Occipital lobe (tissue), 2 donors: ENCODE results near the gene CRYBA2. TPM values are rescaled to one million over a fixed set of nuclear protein-coding genes. Genes with fewer than 3 reads are reported as not detected.

Experiments used
- DNase-seq: peaks from one replicate; lab custom pipeline; 2025; lab: John Stamatoyannopoulos, UW
- total RNA-seq: library from RNA; depleted of rRNA; stranded (reverse); fragments of >200 nt; gene quantifications from one replicate; pipeline ENCODE4 v1.2.3, GENCODE V29; 2014

Gene CRYBA2
- total RNA-seq, 1 donor from 2014 or later, result not detected

DNA sequence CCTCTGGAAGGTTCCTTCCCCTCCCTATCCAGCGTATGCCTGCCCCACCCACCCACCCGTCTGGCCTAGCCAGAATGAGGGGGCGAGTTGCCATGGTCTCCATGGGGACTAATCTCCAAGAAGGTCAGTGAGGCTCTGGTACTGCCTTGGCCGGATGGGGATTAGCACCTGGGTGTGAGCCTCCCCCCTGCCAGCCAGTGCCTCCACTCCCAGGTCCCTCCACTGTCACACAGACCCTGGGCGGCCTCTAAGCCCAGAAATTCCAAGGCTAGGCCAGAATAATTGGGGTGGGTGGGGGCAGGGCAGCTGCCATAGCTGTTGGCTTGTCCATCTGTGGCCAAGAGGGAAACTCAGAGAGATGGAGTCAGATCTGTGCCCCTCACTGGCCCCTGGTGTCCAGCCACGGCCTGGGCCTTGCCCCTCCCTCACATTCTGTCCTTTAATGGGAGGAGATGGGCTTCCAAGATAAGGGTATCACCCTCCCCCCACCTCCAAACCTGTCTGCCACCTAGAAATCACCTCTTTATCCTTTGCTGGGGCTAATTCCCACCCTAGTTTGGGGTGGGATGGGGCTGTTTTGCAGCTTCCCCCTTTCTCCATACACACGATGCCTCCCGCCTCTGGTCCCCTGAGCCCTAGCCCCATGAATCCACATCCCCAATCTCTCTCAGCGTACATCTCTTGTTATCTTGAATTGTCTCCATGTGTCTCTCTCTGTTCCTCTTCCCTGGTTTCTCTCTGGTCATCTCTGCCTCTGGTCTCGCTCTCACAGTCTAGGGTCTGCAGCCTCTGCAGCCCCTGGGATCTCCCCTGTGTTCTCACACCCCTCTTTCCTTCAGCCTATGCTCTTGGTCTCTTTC lies 6.0 kb upstream of the CRYBA2 start:
- no peak for DNase-seq

- DNase-seq, result no peak
These were observed 5.3 kb upstream of the CRYBA2 start for GRCh38 chr2:218998414-218999002.

DNA sequence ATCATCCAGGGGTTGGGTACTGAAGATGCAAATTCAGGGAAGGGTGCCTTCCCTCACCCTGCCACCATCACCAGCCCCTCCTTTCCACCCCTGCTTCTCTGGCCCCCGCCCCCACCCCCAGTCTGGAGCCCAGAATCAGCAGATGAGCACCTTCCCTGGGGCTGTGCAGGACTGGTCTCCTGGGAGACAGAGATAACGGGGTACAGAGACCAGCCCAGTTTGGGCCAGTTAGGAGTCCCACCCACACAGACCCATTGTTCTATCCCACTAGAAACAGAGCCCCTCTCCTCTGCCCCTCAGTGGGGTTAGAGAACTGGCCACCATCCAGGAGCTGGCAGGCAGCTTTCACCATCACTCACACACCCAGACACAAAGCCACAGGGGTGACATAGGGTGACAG lies 4.5 kb upstream of the CRYBA2 start:
- no peak for DNase-seq

GRCh38 chr2:218996937-218997336 lies 3.7 kb upstream of the CRYBA2 start:
- no peak for DNase-seq

DNA sequence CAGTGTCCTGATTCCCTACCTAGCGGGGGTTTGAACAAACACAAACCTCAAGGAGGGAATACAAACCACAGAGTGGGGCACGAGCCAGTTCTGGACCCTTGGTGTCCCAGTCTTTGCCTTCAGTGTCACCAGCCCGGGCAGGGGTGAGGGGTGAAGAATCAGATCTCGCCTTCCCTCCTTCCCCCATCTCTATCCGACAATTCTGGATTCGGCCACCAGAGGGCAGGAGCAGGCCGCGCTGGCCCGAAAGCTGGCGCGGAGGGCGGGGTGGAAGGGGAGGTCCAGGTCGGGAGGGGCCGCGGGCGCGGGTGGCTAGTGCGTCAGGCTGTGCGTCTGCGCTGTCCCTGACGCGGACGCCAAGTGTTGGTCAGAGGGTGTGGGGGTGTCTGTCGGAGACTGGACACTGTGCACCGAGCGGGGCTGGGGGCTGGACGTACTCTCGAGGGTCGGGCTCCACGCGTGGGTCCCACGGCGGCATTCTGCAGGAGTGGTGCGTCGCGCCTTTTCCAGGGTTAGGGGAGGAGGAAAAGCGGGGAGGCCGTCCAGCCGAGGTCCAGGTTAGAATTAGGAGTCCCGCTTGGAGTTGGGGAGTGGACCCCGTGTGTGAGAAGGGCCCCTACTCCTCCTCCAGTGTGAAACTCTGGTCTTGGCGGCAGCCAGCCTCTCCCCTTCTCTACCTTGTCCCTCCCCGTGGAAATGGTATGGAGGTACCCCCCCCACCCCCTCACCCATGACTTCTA lies 2.9 kb upstream of the CRYBA2 start:
- DNase-seq, result peak; percentile 70

GRCh38 chr2:218995561-218995960 lies 2.3 kb upstream of the CRYBA2 start:
- DNase-seq, result no peak

DNA sequence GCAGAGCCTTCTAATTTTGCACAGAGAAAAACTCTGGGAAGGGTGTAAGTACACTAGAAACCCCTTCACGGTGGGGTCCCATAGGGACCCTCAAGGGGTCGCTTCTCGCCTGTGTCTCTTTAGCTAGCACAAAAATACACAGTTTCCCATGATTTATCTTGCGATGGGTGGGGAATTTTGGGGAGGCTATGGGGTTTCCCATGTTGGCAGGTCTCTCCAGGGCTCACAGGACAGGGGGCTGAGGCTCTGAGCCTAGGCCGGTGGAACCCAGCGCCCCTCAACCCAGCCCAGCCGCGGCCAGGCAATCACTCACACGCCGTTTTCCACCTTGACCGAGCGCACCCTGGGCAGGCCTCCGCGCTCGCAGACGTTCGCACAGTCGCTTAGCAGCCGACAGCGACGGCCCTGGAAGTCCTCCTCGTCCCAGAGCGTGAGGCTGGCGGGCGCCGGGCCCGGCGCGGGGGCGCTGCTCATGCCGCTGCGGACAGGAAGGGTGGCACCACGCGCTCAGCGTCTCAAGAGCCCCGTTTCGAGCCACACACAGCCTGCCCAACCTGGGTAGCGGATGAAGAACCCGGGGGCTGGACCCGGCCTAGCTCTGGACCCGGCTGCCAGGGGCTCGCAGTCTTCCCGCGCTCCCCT lies 398 bp downstream of the CRYBA2 start:
- no peak for DNase-seq

- DNase-seq, result no peak
These were observed 1.0 kb downstream of the CRYBA2 start for GRCh38 chr2:218992196-218992595.

DNA sequence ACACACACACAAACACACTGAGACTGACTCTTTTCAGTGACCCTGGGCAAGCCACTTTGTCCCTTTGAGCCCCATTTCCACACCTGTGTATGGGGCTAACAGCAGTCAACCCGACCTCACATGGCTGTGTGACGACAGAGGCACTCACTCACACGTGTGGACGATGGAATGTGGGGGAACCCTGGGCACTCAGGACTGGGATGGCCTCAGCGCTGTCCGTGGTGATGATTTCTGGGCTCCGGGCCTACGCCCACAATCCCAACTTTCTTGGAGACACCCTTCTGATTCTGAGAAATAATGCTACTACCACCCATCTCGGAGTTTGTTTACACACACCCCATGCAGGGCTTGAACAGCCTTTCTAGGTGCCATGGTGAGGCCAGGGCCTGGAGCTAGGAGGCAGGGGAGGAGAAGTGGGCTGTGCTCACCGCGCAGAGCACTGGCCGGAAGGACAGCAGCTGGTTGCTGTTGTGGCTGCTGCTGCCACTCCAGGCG lies 1.5 kb downstream of the CRYBA2 start:
- no peak for DNase-seq

- no peak for DNase-seq
These were observed 2.6 kb downstream of the CRYBA2 start for GRCh38 chr2:218990612-218991011.

- no peak for DNase-seq
These were observed 3.2 kb downstream of the CRYBA2 start for GRCh38 chr2:218990052-218990451.

DNA sequence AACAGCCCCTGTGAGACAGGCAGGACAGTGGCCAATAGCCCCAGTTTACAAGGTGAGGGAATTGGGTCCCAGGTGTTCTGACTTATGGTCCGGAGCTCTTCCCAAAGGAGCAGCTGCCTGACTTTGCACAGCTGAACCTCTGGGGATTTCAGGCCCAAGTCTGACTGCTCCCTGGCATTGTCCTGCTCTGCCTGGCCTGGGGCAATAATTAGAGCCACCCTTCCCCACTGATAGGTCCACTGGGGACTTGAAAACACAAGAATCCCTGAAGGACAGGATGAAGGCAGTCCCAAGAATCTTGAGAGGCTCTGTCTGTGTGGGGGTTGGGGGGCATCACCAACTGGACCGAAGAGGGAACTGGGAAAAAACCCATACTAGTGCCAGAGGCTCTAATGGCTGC lies 4.6 kb downstream of the CRYBA2 start:
- DNase-seq, result no peak

GRCh38 chr2:218988164-218988563 lies 5.1 kb downstream of the CRYBA2 start:
- no peak for DNase-seq

DNA sequence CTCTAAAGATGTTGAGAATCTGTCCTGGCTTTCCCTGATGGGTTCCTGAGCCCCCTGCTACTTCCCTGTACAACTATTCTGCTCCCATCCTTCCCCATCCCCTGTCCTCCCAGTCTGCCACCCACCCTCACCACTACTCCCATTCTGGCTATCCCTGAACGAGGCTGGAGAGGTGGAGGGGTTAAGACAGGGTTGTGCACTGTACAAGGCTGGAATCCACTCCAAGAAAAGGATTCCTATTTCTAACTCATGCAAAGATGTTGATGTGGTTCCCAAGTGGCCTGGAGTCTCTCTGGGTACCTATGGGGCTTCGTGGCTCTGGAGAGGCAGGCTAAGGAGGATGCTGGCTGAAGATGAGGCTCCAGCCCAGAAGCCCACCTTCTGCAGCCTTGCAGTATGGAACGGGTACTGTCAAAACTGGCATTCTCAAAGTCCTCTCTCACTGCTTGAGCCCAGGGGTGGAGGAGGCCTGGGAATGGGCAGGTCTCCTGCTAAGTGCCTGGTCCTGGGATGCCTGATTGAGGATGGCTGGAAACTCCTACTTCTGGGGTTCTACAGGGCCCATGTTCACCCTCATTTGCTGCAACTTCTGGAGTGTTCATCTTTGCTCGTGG lies 7.0 kb downstream of the CRYBA2 start:
- DNase-seq, result no peak

- DNase-seq, result no peak
These were observed 7.7 kb downstream of the CRYBA2 start for GRCh38 chr2:218985325-218986091.

GRCh38 chr2:218985021-218985324 lies 8.2 kb downstream of the CRYBA2 start, which contains the start of gene FEV:
TSS of gene FEV (minus strand) at chr2:218985184. CDS start at chr2:218985075, 109 bp downstream.
- no peak for DNase-seq

DNA sequence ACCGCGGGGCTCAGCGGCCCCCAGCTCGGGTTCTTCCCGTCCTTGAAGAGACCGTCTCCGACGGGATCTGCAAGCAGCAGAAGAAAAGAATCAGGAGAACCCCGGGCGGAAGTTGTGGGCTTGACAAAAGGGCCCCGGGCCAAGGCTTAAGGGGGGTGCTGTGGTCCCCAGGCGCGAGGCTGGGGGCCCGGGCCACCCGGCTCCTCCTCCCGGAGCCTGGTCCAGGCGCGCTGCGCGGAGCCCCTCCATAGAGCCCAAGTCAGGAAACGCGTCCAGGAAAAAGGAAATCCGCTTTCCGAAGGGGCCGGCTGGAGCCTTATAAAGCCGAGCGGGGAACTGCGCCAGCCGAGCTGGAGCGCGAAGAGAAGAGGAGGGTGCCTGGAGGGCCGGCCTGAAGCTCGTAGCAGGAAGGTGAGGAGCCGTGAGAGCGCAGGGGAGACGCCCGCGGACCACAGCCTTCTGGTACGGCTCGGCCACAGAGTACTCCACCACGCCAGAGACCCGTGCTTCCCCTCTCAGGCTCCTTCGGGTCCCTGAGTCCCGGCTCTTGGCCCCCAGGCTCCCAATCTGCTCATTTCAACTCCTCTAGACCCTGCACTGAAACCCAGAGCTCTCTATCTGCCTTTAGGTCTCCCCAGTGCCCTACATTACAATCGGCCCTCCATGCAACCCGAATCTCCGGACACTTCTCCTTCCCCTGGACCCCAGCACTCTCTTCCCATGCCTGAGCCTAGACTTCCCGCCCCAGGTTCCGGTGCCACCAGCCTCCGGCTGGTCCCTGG lies 8.8 kb downstream of the CRYBA2 start:
- no peak for DNase-seq

GRCh38 chr2:218983934-218984238 lies 9.3 kb downstream of the CRYBA2 start:
- DNase-seq, result no peak

DNA sequence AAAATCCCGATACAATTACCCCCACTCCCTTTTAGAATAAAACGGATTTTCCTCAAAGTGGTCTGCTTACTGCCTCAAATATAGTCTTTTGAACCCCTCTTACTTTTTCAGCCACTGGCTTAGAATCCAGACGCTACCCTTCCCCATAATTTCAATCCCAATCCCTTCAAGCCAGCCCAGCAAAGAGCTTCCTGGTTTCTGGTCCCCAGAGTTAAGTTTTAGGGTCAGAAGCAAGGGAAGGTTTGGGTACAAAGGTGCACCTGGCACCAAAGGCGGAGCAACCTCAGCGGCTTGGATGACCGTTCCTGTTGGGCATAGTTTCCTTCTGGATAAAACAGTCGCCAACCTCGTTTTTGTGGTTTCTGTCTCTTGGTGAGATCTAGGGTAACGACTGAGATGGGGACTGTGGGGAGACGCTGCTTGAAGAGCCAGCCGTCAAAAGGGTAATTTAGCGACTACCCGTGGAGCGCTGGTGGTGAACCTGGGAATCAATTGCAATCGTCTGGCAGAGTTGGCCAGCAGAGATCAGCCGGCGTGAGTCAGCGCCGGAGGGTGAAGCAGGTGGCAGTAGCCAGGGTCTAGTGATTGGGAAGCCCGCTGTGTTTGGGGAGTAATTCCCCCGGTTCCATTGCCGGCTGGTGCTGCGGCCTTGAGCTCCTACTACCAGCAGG lies 9.8 kb downstream of the CRYBA2 start:
- DNase-seq, result no peak
